T-helper 17 cell (primary cell): ENCODE data around the gene FAM110A. TPM values are rescaled to one million over a fixed set of nuclear protein-coding genes. Genes with fewer than 3 reads are reported as not detected.
"Not testable (repeated sequence)": the region's sequence is repeated elsewhere in the genome, so short reads cannot be mapped to it uniquely, and the experiment has no call there.

Experiments
- ATAC-seq: fragments of 150-1000 bp; cut with Tn5 transposase; 2 replicates; pipeline ENCODE4 v1.10.0; 2021; ENCODE audit warnings: mild to moderate bottlenecking, moderate library complexity
- DNase-seq, 3 donors: peaks; one replicate each; pipeline versions ENCODE4 v3.0.0 to v3.0.0-alpha.2; 2020 to 2021
- H3K9me3 ChIP-seq: one replicate; pipeline ENCODE4 v1.7.0; 2013; ENCODE audit warnings: low read length, mild to moderate bottlenecking; ENCODE audit not compliant: control insufficient read depth, poor library complexity, severe bottlenecking
- H3K27ac Mint-ChIP-seq: one replicate; pipeline ENCODE4 v1.8.0; 2022; ENCODE audit warnings: mild to moderate bottlenecking, moderate library complexity, mixed read lengths
- H3K27me3 Mint-ChIP-seq: one replicate; pipeline ENCODE4 v1.8.0; 2022; ENCODE audit warnings: mixed read lengths
- H3K36me3 Mint-ChIP-seq: one replicate; pipeline ENCODE4 v1.8.0; 2022; ENCODE audit warnings: low read depth, mixed read lengths
- H3K4me1 Mint-ChIP-seq: one replicate; pipeline ENCODE4 v1.8.0; 2022; ENCODE audit warnings: mild to moderate bottlenecking, mixed read lengths
- H3K4me3 Mint-ChIP-seq: one replicate; pipeline ENCODE4 v1.8.0; 2022; ENCODE audit warnings: mild to moderate bottlenecking, moderate library complexity, mixed read lengths
- total RNA-seq, 4 donors: library from RNA in 2 of 4; stranded (reverse) in 2 of 4; gene quantifications; one replicate each; pipeline ENCODE4 v1.2.3 and lab custom pipeline; 2022 to 2026

FAM110A gene
- total RNA-seq, 2 donors from 2014 or later: 14.1 to 35.1 TPM

DNA sequence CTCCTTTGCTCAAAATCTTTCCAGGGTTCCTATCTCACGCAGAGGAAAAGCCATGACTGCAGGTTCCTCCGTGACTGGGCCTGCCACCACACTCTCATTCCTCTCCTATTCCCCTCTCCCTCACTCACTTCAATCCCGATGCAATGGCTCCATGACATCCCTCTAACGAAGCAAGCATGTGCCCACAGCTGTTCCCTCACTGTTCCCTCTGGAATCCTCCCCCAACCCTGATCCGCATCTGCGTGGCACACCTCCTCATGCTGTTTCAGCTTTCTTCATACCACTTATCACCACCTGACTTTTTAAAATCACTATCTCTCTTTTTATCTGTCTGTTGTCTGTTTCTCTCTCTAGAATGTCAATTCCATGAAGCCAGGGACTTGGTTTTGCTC lies 57.1 kb downstream of the FAM110A start:
- ATAC-seq (no peak), DNase-seq (no peak)
- H3K4me1 Mint-ChIP-seq: peaks cover 12% of the 10 kb centered on the region
- H3K36me3 Mint-ChIP-seq: peaks cover 7% of the 10 kb centered on the region
- H3K9me3 ChIP-seq: no peaks in the 10 kb centered on the region
- peak overlapping the region; percentile 67 for H3K27ac Mint-ChIP-seq
- peaks cover 50% of the 10 kb centered on the region for H3K27me3 Mint-ChIP-seq
- no peak overlapping the region for H3K4me3 Mint-ChIP-seq

- Mint-ChIP-seq H3K27me3 (peaks cover 46% of the 10 kb centered on the region), H3K27ac (peak overlapping the region; percentile 67), H3K4me3 (no peak overlapping the region), H3K36me3 (peaks cover 7% of the 10 kb centered on the region), H3K4me1 (peaks cover 10% of the 10 kb centered on the region)
- ATAC-seq (no peak), DNase-seq (no peak)
- no peaks in the 10 kb centered on the region for H3K9me3 ChIP-seq
These were observed 57.7 kb downstream of the FAM110A start for GRCh38 chr20:891058-891705.

- Mint-ChIP-seq H3K4me1 (peaks cover 10% of the 10 kb centered on the region), H3K36me3 (peaks cover 7% of the 10 kb centered on the region), H3K27ac (no peak overlapping the region), H3K27me3 (peaks cover 46% of the 10 kb centered on the region), H3K4me3 (no peak overlapping the region)
- no peaks in the 10 kb centered on the region for H3K9me3 ChIP-seq
- DNase-seq: no peak
- ATAC-seq: no peak
These were observed 58.2 kb downstream of the FAM110A start for GRCh38 chr20:891706-892080.

DNA sequence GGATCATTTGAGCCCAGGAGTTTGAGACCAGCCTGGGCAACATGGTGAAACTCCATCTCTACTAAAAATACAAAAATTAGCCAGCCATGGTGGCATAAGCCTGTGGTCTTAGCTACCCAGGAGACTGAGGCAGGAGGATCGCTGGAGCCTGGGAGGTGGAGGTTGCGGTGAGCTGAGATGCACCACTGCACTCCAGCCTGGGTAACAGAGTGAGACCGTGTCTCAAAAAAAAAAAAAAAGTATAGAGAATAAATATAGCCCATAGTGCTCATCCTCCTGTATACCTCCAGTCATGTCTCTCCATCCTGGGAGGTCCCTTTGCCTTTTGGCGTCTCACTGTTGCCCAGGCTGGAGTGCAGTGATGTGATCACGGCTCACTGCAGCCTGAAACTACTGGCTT lies 58.9 kb downstream of the FAM110A start:
- H3K4me3 Mint-ChIP-seq, DNase-seq, H3K36me3 Mint-ChIP-seq, H3K27ac Mint-ChIP-seq, ATAC-seq, H3K9me3 ChIP-seq, H3K4me1 Mint-ChIP-seq: not testable (repeated sequence)
- H3K27me3 Mint-ChIP-seq: peaks cover 46% of the 10 kb centered on the region

Other genes starting within 250 kb of the FAM110A start
- not detected for gene TCF15, start 223.4 kb upstream of the FAM110A start, total RNA-seq
- gene SRXN1, start 180.5 kb upstream of the FAM110A start, total RNA-seq: 1 to 10 TPM; 2.9 to 3.5 TPM
- not detected for gene SCRT2, start 157.9 kb upstream of the FAM110A start, total RNA-seq
- not detected for gene SLC52A3, start 65.2 kb upstream of the FAM110A start, total RNA-seq
- gene ANGPT4, start 82.6 kb downstream of the FAM110A start, total RNA-seq: not detected
- gene RSPO4, start 168.6 kb downstream of the FAM110A start, total RNA-seq: not detected